ENCODE results near the gene CCN5.

The CCN5 gene

DNA sequence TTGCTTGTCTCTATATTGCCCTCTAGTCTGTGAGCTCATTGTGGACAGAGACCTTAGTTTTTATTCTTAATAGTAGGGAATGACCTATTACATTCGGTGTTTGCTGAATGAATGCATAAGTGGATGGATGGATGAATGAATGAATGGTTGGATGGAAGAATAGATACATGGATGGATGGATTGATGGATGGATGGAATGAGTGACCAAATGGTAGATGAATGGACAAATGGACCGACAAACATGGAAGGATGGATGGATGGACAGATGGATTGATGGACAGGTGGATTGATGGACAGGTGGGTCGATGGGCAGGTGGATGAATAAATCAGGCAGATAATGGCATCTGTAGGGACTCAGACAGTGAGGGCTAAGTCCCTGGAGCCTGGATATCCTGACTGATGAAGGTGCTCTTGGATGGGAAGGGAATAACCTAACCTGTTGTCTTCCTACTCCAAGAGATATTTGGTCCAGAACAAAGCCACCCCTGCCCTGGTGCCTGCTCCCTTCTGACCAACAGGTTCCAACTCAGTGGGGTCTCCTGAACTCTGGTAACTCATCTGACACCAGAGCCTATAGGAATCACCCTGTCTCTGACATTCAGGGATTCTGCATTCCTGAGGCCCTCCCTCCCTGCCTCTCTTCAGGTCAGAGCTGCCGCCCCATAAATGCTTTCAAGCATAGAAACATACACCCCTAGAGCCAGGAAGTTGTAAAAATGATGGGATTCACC, 9.6 kb upstream of the CCN5 start:
- no peaks in the 10 kb centered on the region for H3K9me3 ChIP-seq (ENCODE audit: low read length)
- H3K27ac ChIP-seq (ENCODE audit: low read depth, low read length, poor library complexity, severe bottlenecking), result no peak overlapping the region
- no peaks in the 10 kb centered on the region for H3K36me3 ChIP-seq (ENCODE audit: insufficient read depth, low read length)
- no peak overlapping the region for H3K4me3 ChIP-seq (ENCODE audit: low read depth, low read length, poor library complexity, severe bottlenecking)
- no peak overlapping the region for H3K9ac ChIP-seq (ENCODE audit: low read length)
- peak; percentile 7; the same call in 1 of the 2 replicates for TF ChIP-seq CTCF (IDR thresholded peaks at IDR 0.05; ENCODE audit: low read length)
- TF ChIP-seq EZH2 (IDR thresholded peaks at IDR 0.05; ENCODE audit: borderline replicate concordance, low read length), result no peak
- no peaks in the 10 kb centered on the region for H3K9me2 ChIP-seq (ENCODE audit: low read depth, low read length)
- peaks cover 31% of the 10 kb centered on the region for H3K4me1 ChIP-seq (ENCODE audit: insufficient read depth, low read length, severe bottlenecking)
- no peaks in the 10 kb centered on the region for H3F3A ChIP-seq (ENCODE audit: insufficient read depth, low read length)
- H3K79me2 ChIP-seq (ENCODE audit: insufficient read depth, low read length), result no peaks in the 10 kb centered on the region
- H3K27me3 ChIP-seq (ENCODE audit: insufficient read depth, low read length), result no peaks in the 10 kb centered on the region
- H4K20me1 ChIP-seq (ENCODE audit: insufficient read depth, low read length), result no peaks in the 10 kb centered on the region
- no peak overlapping the region for H2AFZ ChIP-seq (ENCODE audit: low read length)
- H3K4me2 ChIP-seq (ENCODE audit: low read length), result no peak overlapping the region

GRCh38 chr20:44706301-44707017, 8.7 kb upstream of the CCN5 start:
- no peaks in the 10 kb centered on the region for H3K27me3 ChIP-seq (ENCODE audit: insufficient read depth, low read length)
- no peaks in the 10 kb centered on the region for H3K9me3 ChIP-seq (ENCODE audit: low read length)
- no peaks in the 10 kb centered on the region for H3F3A ChIP-seq (ENCODE audit: insufficient read depth, low read length)
- H3K36me3 ChIP-seq (ENCODE audit: insufficient read depth, low read length), result no peaks in the 10 kb centered on the region
- H3K9me2 ChIP-seq (ENCODE audit: low read depth, low read length), result no peaks in the 10 kb centered on the region
- H3K9ac ChIP-seq (ENCODE audit: low read length), result no peak overlapping the region
- peaks cover 26% of the 10 kb centered on the region for H3K4me1 ChIP-seq (ENCODE audit: insufficient read depth, low read length, severe bottlenecking)
- no peaks in the 10 kb centered on the region for H3K79me2 ChIP-seq (ENCODE audit: insufficient read depth, low read length)
- no peak overlapping the region for H3K4me3 ChIP-seq (ENCODE audit: low read depth, low read length, poor library complexity, severe bottlenecking)
- no peak overlapping the region for H3K27ac ChIP-seq (ENCODE audit: low read depth, low read length, poor library complexity, severe bottlenecking)
- TF ChIP-seq CTCF (IDR thresholded peaks at IDR 0.05; ENCODE audit: low read length) (no peak), EZH2 (IDR thresholded peaks at IDR 0.05; ENCODE audit: borderline replicate concordance, low read length) (no peak)
- no peak overlapping the region for H2AFZ ChIP-seq (ENCODE audit: low read length)
- no peak overlapping the region for H3K4me2 ChIP-seq (ENCODE audit: low read length)
- no peaks in the 10 kb centered on the region for H4K20me1 ChIP-seq (ENCODE audit: insufficient read depth, low read length)

DNA sequence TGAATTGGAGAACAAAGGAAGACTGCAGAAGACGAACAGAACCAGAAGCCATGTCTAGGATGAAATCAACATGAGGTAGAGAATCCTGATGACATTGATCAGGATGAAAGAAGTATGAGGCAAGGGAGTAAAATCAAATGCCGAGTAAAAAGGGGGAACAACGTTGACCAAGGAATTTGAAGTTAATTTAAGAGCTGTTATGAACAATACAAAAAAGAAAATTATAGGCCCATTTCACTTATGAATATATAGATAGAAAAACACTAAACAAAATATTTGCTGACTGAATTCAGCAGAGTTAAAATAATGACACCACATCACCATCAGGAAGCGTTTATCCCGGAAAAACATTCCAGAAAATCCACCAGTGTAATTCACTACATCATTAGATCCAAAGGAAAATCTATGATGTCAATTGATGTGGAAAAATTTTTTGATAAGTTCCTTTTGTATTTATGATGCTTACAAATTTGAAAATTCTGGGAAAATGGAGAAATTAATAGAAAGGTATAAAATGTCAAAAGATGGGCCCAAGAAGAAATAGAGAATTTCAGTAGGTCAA, 8.1 kb upstream of the CCN5 start:
- Histone ChIP-seq H3K27ac (ENCODE audit: low read depth, low read length, poor library complexity, severe bottlenecking) (no peak overlapping the region), H2AFZ (ENCODE audit: low read length) (no peak overlapping the region), H3K9me2 (ENCODE audit: low read depth, low read length) (no peaks in the 10 kb centered on the region), H3K9me3 (ENCODE audit: low read length) (no peaks in the 10 kb centered on the region), H3F3A (ENCODE audit: insufficient read depth, low read length) (no peaks in the 10 kb centered on the region), H4K20me1 (ENCODE audit: insufficient read depth, low read length) (no peaks in the 10 kb centered on the region), H3K4me2 (ENCODE audit: low read length) (no peak overlapping the region), H3K79me2 (ENCODE audit: insufficient read depth, low read length) (no peaks in the 10 kb centered on the region), H3K4me3 (ENCODE audit: low read depth, low read length, poor library complexity, severe bottlenecking) (no peak overlapping the region), H3K27me3 (ENCODE audit: insufficient read depth, low read length) (no peaks in the 10 kb centered on the region), H3K9ac (ENCODE audit: low read length) (no peak overlapping the region), H3K36me3 (ENCODE audit: insufficient read depth, low read length) (no peaks in the 10 kb centered on the region), H3K4me1 (ENCODE audit: insufficient read depth, low read length, severe bottlenecking) (peaks cover 23% of the 10 kb centered on the region)
- no peak for TF ChIP-seq CTCF (IDR thresholded peaks at IDR 0.05; ENCODE audit: low read length)
- no peak for TF ChIP-seq EZH2 (IDR thresholded peaks at IDR 0.05; ENCODE audit: borderline replicate concordance, low read length)

Data from OCI-LY1 (cell line).